HFF-Myc (cell line): ENCODE data around the gene C1orf52.

Experiments used
- DNase-seq: peaks from one replicate; pipeline ENCODE4 v3.0.0-alpha.2; 2011; ENCODE audit warnings: low read depth; ENCODE audit errors: extremely low read depth
- H3K4me3 ChIP-seq: replicated peaks from 2 replicates; pipeline ENCODE4 v1.5.1; 2011; ENCODE audit warnings: low read depth, mild to moderate bottlenecking, control low read depth, low read length
- CTCF ChIP-seq: IDR thresholded peaks from 2 replicates; pipeline ENCODE4 v1.5.1; 2012; ENCODE audit warnings: mild to moderate bottlenecking, low read depth, low read length, control low read depth; ENCODE audit errors: missing control alignments

The C1orf52 gene

GRCh38 chr1:85259118-85259911 lies at the start of gene C1orf52:
TSS of gene C1orf52 (minus strand) at chr1:85259662. CDS start at chr1:85259633, 29 bp downstream.
- H3K4me3 ChIP-seq, result peak within 1 kb of the TSS; percentile 63
- no peak for DNase-seq

GRCh38 chr1:85308833-85309350 lies 49.4 kb upstream of the C1orf52 start:
- DNase-seq, result no peak
- TF ChIP-seq CTCF, result no peak
- H3K4me3 ChIP-seq, result no peak overlapping the region

More at GRCh38 chr1:85259118-85259911, at the start of gene C1orf52:
- TF ChIP-seq CTCF, result peak; percentile 92

- no peak overlapping the region for H3K4me3 ChIP-seq
- TF ChIP-seq CTCF, result peak; percentile 99
- DNase-seq, result no peak
Observed at GRCh38 chr1:85307987-85308832, 48.7 kb upstream of the C1orf52 start.

- H3K4me3 ChIP-seq, result no peak overlapping the region
- no peak for TF ChIP-seq CTCF
- DNase-seq, result no peak
Observed at GRCh38 chr1:85306236-85306635, 46.8 kb upstream of the C1orf52 start.

- no peak for TF ChIP-seq CTCF
- DNase-seq, result no peak
- H3K4me3 ChIP-seq, result no peak overlapping the region
Observed at GRCh38 chr1:85303440-85304162, 44.1 kb upstream of the C1orf52 start.

- no peak overlapping the region for H3K4me3 ChIP-seq
- TF ChIP-seq CTCF, result no peak
- DNase-seq, result no peak
Observed at GRCh38 chr1:85300140-85300539, 40.7 kb upstream of the C1orf52 start.
